ENCODE data around the gene OR2J3. TPM values are rescaled to one million over a fixed set of nuclear protein-coding genes. Genes with fewer than 3 reads are reported as not detected.
"Not testable (repeated sequence)": the region's sequence is repeated elsewhere in the genome, so short reads cannot be mapped to it uniquely, and the experiment has no call there.

OR2J3 gene
- total RNA-seq: not detected in 2 replicates

- intact Hi-C loops (cut with micrococcal nuclease): no loop called here
Observed at GRCh38 chr6:29107758-29108157, at the start of gene OR2J3. TSS of gene OR2J3 (plus strand) at chr6:29108058. CDS start at chr6:29111891, 3,833 bp downstream.

- intact Hi-C loops (cut with micrococcal nuclease): no loop called here
Observed at GRCh38 chr6:29071831-29072723, 35.8 kb upstream of the OR2J3 start.

GRCh38 chr6:29079203-29079602 lies 28.7 kb upstream of the OR2J3 start:
- intact Hi-C loops (cut with micrococcal nuclease): no loop called here

GRCh38 chr6:29081312-29081711 lies 26.5 kb upstream of the OR2J3 start:
- intact Hi-C loops (cut with micrococcal nuclease): no loop called here

- intact Hi-C loops (cut with micrococcal nuclease): no loop called here
Observed at GRCh38 chr6:29082457-29082856, 25.4 kb upstream of the OR2J3 start.

- intact Hi-C loops (cut with micrococcal nuclease): no loop called here
Observed at GRCh38 chr6:29087213-29087612, 20.6 kb upstream of the OR2J3 start, which contains the start of gene OR2B3. TSS of gene OR2B3 (minus strand) at chr6:29087313. CDS start at chr6:29087248, 65 bp downstream.

GRCh38 chr6:29092957-29093356 lies 14.9 kb upstream of the OR2J3 start:
- intact Hi-C loops (cut with micrococcal nuclease): no loop called here

GRCh38 chr6:29097803-29098202 lies 10.1 kb upstream of the OR2J3 start:
- intact Hi-C loops (cut with micrococcal nuclease): no loop called here

- intact Hi-C loops (cut with micrococcal nuclease): no loop called here
Observed at GRCh38 chr6:29099190-29099589, 8.7 kb upstream of the OR2J3 start, which contains the start of gene OR2J1. TSS of gene OR2J1 (plus strand) at chr6:29099490. CDS start at chr6:29100943, 1,453 bp downstream.

- intact Hi-C loops (cut with micrococcal nuclease): no loop called here
Observed at GRCh38 chr6:29112135-29112534, 4.3 kb downstream of the OR2J3 start.

GRCh38 chr6:29114964-29115363 lies 7.1 kb downstream of the OR2J3 start:
- intact Hi-C loops (cut with micrococcal nuclease): not testable (repeated sequence)

- intact Hi-C loops (cut with micrococcal nuclease): no loop called here
Observed at GRCh38 chr6:29129326-29130012, 21.6 kb downstream of the OR2J3 start.

GRCh38 chr6:29130644-29131043 lies 22.8 kb downstream of the OR2J3 start:
- intact Hi-C loops (cut with micrococcal nuclease): no loop called here

GRCh38 chr6:29131691-29132090 lies 23.8 kb downstream of the OR2J3 start:
- intact Hi-C loops (cut with micrococcal nuclease): no loop called here

GRCh38 chr6:29137724-29138123 lies 29.9 kb downstream of the OR2J3 start:
- intact Hi-C loops (cut with micrococcal nuclease): no loop called here

GRCh38 chr6:29141606-29142005 lies 33.7 kb downstream of the OR2J3 start:
- intact Hi-C loops (cut with micrococcal nuclease): no loop called here

- intact Hi-C loops (cut with micrococcal nuclease): no loop called here
Observed at GRCh38 chr6:29142309-29142708, 34.5 kb downstream of the OR2J3 start.

- intact Hi-C loops (cut with micrococcal nuclease): no loop called here
Observed at GRCh38 chr6:29146179-29146578, 38.3 kb downstream of the OR2J3 start.

GRCh38 chr6:29147074-29147473 lies 39.2 kb downstream of the OR2J3 start:
- intact Hi-C loops (cut with micrococcal nuclease): no loop called here

GRCh38 chr6:29149444-29149843 lies 41.6 kb downstream of the OR2J3 start:
- intact Hi-C loops (cut with micrococcal nuclease): not testable (repeated sequence)

- intact Hi-C loops (cut with micrococcal nuclease): no loop called here
Observed at GRCh38 chr6:29153083-29153482, 45.2 kb downstream of the OR2J3 start.

GRCh38 chr6:29155182-29155581 lies 47.3 kb downstream of the OR2J3 start:
- intact Hi-C loops (cut with micrococcal nuclease): not testable (repeated sequence)
